Left kidney (tissue), 2 donors: Measurements from ENCODE around the gene GGN. TPM values are rescaled to one million over a fixed set of nuclear protein-coding genes. Genes with fewer than 3 reads are reported as not detected.
"Not testable (repeated sequence)": the region's sequence is repeated elsewhere in the genome, so short reads cannot be mapped to it uniquely, and the experiment has no call there.

ENCODE experiments used
- DNase-seq: peaks from one replicate; pipeline ENCODE4 v3.0.0-alpha.2; 2013
- polyA plus RNA-seq: library from polyadenylated mRNA; unstranded; fragments of 120-200 nt; gene quantifications from one replicate; pipeline ENCODE4 v1.2.1, GENCODE V29; 2013; ENCODE audit not compliant: insufficient read length

GGN gene
- polyA plus RNA-seq, 1 donor: 0.48 TPM

DNA sequence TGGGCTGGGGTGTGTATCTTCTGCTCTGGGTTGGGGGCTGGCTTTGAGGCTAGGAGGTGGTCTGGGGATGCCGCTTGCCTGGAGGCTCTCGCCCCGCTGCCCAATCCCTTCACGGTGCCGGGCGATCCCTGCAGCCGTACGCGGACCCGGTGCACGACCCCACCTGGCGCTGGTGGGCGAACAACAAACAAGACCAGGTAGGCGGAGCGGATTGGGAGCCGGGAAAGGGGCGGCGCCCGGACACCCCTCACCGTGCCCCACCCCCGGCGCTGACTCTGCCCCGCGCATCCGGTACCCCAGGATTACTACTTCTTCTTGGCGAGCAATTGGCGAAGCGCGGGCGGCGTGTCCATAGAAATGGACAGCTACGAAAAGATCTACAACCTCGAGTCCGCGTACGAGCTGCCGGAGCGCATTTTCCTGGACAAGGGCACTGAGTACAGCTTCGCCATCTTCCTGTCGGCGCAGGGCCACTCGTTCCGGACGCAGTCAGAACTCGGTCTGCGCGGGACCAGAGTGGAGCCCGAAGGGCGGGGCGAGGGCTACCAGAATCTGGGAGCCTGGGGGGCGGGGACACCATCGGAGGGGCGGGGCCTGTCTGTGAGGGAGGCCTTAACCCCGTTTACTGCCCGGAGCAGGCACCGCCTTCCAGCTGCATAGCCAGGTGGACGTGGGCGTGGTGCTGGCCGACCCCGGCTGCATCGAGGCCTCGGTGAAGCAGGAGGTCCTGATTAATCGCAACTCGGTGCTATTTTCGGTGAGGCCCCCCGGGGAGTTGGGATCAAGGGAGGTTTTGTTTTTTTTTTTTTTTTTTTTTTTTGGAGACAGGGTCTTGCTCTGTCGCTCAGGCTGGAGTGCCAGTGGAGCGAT is 25.5 kb downstream of the GGN start:
- peak; percentile 60 for DNase-seq

DNA sequence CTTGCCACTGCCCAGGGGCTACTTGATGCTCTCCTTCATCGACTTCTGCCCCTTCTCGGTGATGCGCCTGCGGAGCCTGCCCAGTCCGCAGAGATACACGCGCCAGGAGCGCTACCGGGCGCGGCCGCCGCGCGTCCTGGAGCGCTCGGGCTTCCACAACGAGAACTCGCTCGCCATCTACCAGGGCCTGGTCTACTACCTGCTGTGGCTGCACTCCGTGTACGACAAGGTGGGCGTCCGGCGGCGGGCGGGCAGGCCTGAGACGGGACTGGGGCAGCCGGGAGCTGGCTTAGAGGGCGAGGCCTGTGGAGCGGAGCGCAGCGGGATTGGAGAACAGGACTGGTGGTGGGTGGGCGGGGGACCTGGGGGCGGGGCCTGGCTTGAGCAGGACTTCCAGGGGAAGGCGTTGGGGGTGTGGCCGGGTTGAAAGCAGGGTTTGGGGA is 26.2 kb downstream of the GGN start:
- DNase-seq: peak; percentile 83

DNA sequence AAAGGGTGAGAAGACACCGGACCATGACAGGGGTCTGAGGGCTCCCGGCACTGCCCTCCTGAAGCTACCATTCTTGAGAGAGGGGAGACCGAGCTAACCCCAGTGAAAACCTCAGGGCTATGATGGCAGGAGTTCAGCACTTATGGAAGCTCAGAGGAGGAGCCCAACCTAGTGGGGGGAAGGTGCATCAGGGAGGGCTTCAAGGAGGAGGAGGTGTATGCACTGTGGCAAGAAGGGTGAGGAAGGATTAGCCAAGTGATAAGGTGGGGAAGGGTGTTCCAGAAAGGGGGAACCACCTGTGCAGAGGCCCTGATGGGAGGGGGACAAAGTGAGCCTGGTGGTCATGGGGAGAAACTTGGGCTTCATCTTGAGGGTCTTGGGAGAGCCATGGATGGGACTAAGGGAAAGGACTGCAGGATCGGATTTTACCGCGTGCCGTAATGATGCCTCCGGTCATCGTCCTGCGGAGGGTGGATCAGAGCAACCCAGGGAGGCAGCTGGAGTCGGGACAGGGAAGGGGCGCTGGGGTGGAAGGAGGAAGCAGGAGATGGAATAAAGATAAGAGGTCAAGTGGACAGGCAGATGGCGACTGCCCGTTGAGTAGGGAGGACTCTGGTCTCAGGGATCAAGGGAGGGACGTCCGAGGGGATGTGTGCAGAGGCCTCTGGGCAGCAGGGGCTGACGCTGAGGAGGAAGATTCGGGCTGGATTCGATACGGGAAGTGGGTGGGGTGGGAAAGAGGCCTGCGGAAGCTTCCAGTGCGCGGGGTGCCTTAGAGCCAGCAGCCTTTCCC is 26.8 kb downstream of the GGN start:
- no peak for DNase-seq

DNA sequence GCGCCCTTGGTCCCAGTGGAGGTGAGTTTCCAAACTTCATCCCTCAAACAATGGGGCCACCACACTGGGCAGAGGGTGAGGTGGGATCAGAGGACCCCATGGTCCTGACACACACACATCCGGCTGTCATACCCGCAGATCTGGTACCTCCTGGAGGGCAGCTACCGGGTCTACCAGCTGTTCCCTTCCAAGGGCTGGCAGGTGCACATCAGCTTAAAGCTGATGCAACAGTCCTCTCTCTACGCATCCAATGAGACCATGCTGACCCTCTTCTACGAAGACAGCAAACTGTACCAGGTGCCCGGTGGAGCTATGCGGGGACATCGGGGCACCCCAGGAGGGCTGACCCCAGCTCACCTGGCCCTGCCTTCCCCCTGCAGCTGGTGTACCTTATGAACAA is 27.5 kb downstream of the GGN start:
- no peak for DNase-seq

DNA sequence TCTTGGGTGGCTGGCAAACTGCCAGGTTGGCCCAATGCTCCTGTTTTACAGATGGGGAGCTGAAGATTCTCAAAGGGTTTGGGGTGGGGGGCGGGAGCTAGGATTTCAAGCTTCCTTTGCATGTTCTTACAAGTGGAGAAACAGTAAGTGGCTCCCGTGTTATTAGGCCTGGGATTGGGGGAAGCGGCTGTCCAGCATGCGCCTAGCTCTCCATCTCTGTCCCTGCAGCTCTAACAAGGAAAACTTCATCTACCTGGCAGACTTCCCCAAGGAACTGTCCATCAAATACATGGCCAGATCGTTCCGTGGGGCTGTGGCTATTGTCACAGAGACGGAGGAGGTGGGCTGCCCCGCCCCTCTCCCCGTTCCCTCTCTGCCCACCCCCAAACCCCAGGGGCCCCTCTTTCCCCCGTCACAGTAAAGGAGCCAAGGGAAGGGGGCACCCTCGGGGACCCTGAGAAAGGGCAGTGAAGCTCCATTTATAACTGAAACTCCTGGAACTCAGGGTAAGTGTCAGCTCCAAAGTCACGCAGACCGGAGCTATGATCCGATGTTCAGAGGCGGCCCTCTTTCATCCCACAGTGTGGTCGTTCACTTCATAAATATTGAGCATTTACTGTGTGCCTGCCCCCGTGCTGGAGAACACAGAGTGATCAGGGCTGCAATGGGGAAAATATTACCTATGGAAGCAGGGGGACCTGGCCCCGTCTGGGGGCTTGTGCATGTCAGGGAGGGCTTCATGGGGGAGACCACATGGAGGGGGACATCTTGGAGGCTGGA is 28.4 kb downstream of the GGN start:
- DNase-seq: no peak

GRCh38 chr19:38358071-38358470 is 29.8 kb downstream of the GGN start:
- no peak for DNase-seq

- DNase-seq: no peak
Measured at GRCh38 chr19:38355728-38356725, 31.8 kb downstream of the GGN start.

GRCh38 chr19:38352611-38353010 is 35.2 kb downstream of the GGN start:
- DNase-seq: no peak

GRCh38 chr19:38351865-38352395 is 35.9 kb downstream of the GGN start:
- DNase-seq: no peak

DNA sequence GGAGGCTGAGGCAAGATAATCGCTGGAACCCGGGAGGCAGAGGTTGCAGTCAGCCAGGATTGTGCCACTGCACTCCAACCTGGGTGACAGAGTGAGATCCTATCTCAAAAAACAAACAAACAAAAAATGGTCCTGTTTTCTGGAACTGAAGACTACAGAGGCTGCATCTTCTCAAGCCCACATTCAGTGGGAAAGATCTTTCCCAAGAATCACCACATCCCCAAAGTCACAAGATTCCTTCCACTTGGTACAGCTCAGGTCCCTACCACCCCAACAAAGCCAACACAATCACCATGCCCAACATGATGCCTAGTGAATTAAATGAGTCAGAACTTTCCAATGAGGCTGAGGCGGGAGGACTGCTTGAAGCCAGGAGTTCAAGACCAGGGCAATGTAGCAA is 37.0 kb downstream of the GGN start:
- DNase-seq: no peak

- DNase-seq: no peak
Measured at GRCh38 chr19:38346837-38347236, 41.0 kb downstream of the GGN start.

- no peak for DNase-seq
Measured at GRCh38 chr19:38340927-38341326, 46.9 kb downstream of the GGN start.

- DNase-seq: not testable (repeated sequence)
Measured at GRCh38 chr19:38339011-38339410, 48.8 kb downstream of the GGN start.

DNA sequence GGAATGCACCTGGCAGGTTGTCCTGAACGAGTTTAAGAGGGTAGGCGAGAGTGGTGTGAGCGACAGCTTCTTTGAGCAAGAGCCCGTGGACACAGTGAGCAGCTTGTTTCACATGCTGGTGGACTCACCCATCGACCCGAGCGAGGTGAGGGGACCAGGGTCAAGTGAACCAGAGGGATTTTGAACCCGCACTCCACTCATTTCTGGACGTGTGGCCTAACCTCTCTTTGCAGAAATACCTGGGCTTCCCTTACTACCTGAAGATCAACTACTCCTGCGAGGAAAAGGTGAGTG is 50.5 kb downstream of the GGN start:
- DNase-seq: no peak

DNA sequence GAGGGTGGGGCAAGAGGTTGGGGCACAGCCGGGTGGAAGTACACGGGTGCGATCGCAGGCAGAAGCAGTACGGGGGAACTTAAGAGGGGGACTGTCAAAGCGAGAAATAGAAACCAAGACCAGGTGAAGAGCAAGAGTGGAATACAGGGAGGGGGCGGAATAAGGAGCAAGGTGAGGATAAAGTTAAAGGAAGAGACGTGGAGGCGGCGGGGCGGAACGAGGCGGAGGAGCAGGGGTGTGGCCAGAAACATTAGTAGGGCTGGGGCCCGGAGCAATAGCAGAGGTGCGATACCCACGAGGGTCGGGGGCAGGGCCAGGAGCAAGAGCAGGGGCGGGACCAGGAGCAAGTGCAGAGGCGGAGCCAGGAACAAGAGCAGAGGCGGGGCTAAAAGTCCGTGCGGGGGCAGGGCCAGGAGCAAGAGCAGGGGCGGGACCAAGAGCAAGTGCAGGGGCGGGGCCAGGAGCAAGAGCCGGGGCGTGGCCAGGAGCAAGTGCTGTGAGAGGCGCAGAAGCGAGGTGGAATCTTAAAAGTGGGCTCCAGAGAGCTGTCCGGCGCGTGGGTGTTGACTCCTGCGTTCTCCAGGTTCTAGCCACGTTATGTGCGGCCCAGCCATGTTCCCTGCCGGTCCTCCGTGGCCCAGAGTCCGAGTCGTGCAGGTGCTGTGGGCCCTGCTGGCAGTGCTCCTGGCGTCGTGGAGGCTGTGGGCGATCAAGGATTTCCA is 51.0 kb downstream of the GGN start:
- peak; percentile 89 for DNase-seq

DNA sequence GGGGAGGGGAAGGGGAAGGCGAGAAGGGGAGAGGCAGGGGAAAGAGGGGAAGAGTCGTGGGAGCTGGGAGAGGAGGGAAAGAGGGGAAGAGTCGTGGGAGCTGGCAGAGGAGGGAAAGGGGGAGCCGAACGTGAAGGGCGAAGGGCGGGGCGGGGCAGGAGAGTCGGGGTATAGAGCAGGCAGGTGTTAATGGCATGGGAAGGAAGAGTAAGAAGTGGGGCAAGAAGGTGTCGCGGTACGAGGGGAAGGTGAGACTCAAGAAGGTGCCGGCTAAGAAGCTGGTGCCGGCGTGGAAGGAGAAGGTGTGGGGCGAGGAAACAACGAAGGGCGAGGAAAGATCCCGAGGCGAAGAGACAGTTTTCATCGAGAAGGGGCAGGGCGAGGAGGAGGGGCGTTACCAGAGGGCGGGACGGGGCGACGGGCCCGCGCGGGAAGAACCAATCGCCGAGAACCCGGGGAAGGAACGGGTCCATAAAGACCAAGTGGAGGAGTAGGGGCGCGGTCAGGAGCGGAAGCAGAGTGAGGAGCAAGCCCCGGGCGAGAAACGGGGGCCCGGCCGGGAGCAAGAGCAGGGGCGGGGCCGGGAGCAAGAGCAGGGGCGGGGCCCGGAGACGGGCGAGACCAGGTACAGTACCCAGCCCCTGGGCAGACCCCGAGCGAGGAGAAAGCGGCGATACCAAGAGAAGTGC is 51.7 kb downstream of the GGN start:
- DNase-seq: peak; percentile 91
